ENCODE results near the gene LILRB5.

The LILRB5 gene

DNA sequence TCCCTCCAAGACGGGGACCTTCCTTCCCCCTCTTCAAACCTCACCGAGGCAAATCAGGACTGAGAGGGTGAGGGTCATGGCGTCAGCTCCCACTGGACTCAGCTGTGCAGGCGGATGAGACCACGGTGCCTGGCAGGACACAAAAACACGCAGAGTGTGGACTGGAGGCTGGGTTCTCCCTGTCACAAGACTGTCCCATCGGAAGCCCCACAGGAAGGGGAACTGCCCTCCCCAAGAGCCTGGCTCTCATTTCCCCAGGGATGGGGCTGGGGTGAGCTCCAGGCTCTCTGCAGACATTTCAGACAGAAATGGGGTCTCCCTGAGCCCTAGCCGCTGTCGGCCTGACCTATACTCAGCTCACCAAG lies at the start of gene LILRB5:
Gene LILRB5 (minus strand): TSS at position 158 of the 365 bp plus-strand sequence. CDS start 80 bp downstream, at position 78.
- TF ChIP-seq, protein P1, sequence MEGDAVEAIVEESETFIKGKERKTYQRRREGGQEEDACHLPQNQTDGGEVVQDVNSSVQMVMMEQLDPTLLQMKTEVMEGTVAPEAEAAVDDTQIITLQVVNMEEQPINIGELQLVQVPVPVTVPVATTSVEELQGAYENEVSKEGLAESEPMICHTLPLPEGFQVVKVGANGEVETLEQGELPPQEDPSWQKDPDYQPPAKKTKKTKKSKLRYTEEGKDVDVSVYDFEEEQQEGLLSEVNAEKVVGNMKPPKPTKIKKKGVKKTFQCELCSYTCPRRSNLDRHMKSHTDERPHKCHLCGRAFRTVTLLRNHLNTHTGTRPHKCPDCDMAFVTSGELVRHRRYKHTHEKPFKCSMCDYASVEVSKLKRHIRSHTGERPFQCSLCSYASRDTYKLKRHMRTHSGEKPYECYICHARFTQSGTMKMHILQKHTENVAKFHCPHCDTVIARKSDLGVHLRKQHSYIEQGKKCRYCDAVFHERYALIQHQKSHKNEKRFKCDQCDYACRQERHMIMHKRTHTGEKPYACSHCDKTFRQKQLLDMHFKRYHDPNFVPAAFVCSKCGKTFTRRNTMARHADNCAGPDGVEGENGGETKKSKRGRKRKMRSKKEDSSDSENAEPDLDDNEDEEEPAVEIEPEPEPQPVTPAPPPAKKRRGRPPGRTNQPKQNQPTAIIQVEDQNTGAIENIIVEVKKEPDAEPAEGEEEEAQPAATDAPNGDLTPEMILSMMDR (IDR thresholded peaks at IDR 0.05): no peak

DNA sequence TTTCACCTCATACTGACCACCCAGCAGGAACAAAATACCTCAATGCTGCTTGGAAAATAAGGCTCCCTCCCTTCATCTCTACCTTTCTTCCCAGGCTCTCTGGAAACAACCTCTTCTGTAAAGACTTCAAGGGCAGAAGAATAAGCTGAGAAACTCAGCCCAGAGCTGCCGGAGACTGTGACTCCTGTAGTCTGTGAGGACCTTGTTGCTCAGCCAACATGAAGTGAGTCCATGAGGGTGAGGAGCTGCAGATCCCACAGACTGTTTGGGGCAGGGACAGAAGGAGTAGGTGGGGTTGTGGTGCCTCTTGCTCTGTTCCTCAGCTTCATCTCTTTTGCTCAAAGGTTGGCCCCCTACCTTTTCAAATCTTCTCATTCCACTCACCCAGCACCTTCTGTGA lies 48.1 kb upstream of the LILRB5 start:
- TF ChIP-seq, protein P1 (IDR thresholded peaks at IDR 0.05): no peak

DNA sequence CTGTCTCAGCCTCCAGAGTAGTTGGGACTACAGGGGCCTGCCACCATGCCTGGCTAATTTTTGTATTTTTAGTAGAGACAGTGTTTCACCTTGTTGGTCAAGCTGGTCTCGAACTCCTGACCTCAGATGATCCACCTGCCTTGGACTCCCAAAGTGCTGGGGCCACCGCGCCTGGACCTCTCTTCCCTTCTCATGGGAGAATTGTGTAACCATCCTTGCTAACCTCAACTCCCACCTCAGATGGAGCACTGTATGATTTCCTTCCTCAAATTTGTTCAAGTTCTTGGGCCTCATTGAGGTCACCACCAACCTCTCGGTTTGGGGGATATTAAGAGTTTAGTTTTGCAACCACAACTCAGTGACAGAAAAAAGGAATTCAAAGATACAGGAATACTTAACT lies 45.2 kb upstream of the LILRB5 start:
- TF ChIP-seq, protein P1 (IDR thresholded peaks at IDR 0.05): no peak

DNA sequence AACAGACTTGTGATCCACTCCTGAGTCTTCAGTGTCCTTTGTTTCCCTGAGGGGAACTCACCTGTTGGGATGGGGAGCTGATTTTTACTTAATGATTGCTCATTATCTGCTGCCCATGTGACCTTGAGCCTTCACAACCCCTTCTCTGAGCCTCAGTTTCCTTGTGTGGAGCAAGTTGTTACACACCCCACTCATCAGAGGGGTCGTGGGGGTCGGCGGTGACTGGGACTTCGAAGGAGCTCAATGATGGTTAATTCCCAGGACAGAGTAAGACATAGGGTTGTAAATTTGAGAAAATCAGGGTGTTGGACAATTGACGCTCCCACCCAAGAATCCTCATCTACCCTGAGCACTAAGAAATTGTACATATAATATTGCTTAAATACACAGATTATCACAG lies 42.4 kb upstream of the LILRB5 start:
- TF ChIP-seq, protein P1 (IDR thresholded peaks at IDR 0.05): no peak

DNA sequence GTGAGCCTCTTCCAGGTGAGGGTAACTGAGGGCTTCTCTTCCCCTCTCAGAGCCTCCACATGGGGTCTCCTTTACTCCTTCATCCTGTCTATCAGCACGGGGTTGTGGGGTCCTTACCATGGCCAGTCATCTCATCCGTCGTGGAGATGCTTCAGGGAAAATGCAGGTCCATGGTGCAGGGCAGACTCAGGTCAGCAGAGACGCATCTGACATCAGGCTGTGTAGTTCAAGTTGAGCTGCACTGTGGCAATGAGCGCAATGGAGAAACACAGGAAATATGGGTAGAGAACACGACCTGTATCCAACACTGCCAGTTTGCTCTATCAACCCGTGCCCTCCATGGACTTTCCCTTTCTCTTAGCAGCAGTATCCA lies 42.0 kb upstream of the LILRB5 start:
- TF ChIP-seq, protein P1 (IDR thresholded peaks at IDR 0.05): no peak

DNA sequence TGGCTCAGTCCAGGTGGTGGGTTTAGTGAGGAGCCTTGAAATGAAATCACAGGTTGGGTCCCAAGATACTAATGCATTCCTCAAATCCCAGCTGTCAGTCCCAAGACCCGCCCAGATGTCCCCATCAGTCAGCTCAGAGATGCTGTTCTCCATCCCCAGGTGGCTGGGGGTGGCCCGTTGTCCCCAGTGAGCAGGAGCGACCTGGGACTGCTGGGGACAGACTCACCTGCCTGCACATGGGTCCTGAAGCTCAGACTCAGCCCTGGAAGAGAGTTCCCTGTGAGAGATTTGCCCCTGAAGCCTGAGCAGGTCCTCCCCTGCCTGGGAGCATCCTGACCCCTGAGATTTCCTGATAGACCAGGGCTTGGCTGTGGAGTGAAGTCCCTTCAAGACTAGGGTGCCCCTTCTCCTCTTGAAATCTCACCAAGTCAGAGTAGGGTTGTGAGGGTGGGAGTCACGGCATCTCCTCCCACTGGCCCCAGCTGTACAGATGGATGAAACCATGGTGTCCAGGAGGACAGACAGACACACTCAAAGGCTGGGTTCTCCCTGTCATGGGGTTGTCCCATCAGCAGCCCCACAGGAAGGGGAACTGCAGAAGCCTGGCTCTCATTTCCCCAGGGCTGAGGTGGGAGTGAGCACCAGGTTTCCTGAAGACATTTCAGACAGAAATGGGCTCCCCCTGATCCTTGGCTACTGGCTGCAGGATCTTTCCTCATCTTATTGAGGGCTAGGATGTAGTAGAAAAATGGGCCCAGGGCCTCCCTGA lies 41.5 kb upstream of the LILRB5 start:
- TF ChIP-seq, protein P1 (IDR thresholded peaks at IDR 0.05): no peak

DNA sequence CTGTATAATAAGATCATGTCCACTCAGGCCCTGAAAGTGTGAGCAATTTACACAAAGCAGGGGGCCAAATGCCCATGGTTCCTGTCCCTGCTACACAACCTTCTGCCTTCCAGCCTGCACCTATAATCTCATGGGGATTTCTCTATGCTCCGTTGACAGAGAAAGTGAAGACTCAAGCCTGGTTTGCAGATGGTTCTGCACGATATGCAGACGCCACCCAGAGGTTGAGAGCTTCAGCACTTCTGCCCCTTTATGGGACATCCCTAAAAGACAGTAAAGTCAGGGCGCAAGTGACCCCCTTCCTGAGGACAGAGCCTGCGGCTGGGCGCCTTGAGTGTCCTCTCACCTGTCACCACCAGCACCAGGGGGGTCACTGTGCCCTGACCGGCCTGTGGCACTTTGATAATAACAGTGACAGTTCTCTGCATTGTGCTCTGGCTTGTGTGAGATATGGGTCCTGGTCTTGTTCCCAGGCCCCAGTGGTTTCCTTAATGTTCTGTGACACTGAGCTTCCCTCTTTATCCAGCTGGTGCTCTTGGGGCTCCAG lies 40.8 kb upstream of the LILRB5 start:
- TF ChIP-seq, protein P1 (IDR thresholded peaks at IDR 0.05): no peak

All from LNCAP (cell line).